Neural cell (in vitro differentiated cells): ENCODE data around the gene CAP2.
"Not testable (repeated sequence)": the region's sequence is repeated elsewhere in the genome, so short reads cannot be mapped to it uniquely, and the experiment has no call there.

Experiments
- CTCF ChIP-seq: fragments of 450-650 bp; IDR thresholded peaks from 2 replicates; pipeline ENCODE4 v1.5.1; 2014; ENCODE audit warnings: antibody characterized with exemption, mild to moderate bottlenecking, moderate library complexity; ENCODE audit not compliant: poor library complexity, severe bottlenecking
- EP300 ChIP-seq: fragments of 450-650 bp; conservative IDR thresholded peaks from 2 replicates; pipeline ENCODE4 v1.6.1; 2014; ENCODE audit warnings: antibody characterized with exemption, mild to moderate bottlenecking, moderate library complexity; ENCODE audit not compliant: poor library complexity, severe bottlenecking
- EZH2 ChIP-seq: fragments of 200-600, 300-800 bp; shearing (Covaris generic), sonication (generic); IDR thresholded peaks from 2 replicates; pipeline ENCODE4 v1.6.1; 2014; ENCODE audit warnings: antibody characterized with exemption, low read length, borderline replicate concordance, mild to moderate bottlenecking; ENCODE audit not compliant: insufficient read depth, poor library complexity, severe bottlenecking
- RAD21 ChIP-seq: fragments of 450-650 bp; conservative IDR thresholded peaks from 2 replicates; pipeline ENCODE4 v1.6.1; 2014; ENCODE audit warnings: antibody characterized with exemption, mild to moderate bottlenecking, moderate library complexity
- REST ChIP-seq: IDR thresholded peaks from 2 replicates; pipeline ENCODE4 v1.6.1; 2012; ENCODE audit warnings: borderline replicate concordance

GRCh38 chr6:17545681-17546080, 152.3 kb downstream of the CAP2 start:
- TF ChIP-seq CTCF, EP300, EZH2, REST, RAD21: not testable (repeated sequence)
